HG03097 (cell line): ENCODE measurements around the gene TDO2.
"Not testable (repeated sequence)": the region's sequence is repeated elsewhere in the genome, so short reads cannot be mapped to it uniquely, and the experiment has no call there.

Source experiments
- ATAC-seq: cut with Tn5 transposase; IDR thresholded peaks from one replicate; pipeline ENCODE4 v1.9.1; 2021; ENCODE audit not compliant: unreplicated experiment, low FRiP score

Gene TDO2

DNA sequence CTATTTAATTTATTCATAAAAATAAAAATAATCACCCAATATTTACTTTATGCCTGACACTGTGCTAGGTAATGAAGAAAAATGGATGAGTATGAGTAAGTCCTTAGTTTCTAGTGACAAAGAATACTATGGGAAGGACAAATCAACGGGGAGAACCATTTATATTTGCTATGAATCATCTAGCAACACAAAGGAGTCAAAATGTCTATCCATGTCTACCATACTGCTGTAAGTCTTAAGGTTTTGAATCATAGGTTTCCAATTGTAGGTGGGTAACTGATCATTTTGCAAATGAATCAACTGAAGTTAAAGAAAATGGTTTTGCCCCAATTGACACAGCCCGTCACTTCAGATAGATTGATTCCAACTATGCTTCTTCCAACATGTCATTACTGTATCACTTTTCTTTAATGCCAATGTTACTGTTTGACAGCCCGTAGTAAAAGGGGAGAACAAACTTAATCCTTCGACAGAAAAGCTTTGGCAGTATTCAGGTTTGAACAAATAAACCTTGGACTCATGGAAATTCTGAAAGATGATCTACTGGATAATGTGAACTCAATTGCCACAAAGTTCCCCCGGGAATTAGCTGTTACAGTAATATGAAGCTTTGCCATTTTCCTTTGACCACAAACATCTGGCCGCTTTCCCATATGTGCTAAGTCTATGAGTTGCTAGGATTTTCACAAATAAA lies 3.2 kb downstream of the TDO2 start:
- ATAC-seq: no peak

DNA sequence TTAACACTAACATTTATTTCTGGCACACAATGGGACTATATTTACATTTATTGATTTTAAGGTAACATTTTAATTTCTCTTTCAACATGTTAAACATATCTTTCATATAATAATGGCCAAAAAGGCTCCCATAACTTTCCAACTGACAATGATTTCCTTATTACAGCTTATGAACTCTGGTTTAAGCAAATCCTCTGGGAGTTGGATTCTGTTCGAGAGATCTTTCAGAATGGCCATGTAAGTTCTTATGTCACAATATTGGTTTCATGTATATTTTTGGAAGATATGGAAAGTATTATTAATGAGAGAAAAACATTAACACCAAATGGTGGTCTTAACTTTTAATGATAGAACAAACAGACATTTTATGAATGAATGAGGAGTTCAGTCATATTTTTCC lies 4.1 kb downstream of the TDO2 start:
- no peak for ATAC-seq

DNA sequence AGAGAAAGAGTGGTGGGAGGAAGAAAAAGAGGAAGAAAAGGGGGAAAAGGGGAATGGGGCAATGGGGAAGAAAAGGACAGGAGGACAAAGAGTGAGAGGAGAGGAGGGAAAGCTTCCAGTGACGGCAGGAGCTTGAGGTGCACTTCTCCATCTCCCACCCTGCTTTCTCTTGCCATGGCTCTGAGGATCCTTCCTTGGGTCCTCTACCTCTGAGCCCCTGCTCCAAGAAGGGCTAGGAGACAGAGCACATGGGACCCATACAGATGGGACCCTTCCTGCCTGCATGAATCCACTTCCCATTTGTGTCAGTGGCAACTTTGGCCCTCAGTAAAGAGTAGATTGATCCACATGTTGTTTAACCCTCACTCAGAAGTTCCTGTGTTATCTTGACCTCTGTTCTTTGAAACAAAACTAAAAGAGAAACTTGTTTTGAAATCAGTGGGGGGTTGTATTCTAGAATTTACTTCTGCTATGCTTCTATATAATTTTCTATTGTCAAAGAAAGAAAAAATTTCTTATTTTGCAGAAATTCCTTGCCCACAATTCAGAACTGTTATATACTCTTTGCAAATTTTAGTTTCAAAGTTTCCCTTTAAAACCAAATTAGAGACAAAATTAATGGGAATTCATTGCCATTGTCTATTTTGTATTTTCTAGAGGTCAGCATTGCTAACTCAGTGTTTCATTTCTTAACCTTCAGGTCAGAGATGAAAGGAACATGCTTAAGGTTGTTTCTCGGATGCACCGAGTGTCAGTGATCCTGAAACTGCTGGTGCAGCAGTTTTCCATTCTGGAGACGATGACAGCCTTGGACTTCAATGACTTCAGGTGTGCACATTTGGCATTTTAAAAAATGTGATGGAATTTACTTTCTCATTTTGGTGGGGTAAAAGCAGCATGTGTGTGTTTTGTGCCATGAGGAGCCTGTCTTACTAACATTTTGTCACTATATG lies 5.0 kb downstream of the TDO2 start:
- ATAC-seq: no peak

DNA sequence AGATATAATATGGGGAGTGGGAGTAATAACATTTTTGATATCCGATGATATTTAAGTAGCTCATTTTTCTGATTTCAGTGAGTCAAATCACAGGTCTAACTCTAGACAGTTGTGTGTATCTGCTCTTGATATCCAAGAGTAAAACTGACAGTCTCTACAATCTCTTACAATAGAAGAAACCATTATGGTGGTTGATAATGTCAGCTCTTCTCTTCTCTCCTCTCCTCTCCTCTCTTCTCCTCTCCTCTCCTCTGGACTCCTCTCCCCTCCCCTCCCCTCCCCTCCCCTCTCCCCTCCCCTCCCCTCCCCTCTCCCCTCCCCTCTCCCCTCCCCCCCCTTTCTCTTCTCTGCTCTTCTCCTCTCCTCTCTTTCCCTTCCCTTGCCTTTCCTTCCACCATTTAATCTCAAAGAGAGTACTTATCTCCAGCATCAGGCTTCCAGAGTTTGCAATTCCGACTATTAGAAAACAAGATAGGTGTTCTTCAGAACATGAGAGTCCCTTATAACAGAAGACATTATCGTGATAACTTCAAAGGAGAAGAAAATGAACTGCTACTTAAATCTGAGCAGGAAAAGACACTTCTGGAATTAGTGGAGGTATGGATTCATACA lies 6.2 kb downstream of the TDO2 start:
- ATAC-seq: no peak

DNA sequence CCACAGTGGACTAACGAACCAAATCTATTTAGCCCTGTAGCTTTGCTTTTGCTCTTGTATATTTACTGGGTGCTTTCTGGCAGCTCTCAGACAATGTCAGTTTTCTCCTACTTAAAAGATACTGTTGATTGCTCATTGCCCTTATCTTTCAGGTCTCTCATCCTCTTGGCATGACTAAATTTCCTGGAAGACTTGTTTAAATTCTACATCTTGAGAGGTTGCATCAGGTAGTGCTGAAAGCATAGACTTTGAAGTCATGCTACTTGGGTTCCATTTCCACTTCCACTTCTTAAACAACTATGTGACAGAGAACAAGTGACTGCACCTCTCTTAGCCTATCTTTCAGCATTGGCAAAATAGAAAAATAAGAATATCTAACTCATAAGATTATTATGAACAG lies 8.4 kb downstream of the TDO2 start:
- ATAC-seq: no peak

DNA sequence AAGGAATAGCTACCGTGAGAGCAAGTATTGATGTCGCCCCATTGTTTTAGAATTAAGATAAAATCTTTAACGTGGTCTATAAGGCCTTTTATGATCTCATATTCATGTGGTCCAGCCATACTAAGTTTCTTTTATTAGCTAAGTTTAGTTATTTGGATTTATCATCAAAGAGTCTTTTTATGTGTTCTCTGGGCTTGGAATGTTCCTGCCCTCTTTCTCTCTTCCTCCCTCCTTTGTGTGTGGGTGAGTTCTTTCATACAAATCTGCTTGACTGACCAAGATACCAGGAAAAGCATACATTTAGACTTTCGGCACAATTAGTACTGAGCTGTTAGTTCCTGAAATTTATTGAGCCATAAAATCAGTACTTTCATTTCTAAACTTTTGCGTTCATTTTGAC lies 11.3 kb downstream of the TDO2 start:
- ATAC-seq: no peak

DNA sequence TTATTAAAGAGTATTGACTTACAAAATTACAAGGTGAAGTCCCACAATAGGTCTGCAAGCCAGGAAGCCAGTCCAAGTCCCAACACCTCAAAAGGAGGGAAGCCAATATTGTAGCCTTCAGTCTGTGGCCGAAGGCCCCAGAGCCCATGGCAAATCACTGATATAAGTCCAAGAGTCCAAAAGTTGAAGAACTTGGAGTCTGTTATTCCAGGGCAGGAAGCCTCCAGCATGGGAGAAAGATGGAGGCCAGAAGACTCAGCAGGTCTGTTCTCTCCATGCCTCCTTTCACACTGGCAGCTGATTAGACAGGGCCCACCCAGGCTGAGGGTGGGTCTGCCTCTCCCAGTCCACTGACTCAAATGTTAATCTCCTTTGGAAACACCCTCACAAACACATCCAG lies 18.1 kb downstream of the TDO2 start:
- no peak for ATAC-seq

DNA sequence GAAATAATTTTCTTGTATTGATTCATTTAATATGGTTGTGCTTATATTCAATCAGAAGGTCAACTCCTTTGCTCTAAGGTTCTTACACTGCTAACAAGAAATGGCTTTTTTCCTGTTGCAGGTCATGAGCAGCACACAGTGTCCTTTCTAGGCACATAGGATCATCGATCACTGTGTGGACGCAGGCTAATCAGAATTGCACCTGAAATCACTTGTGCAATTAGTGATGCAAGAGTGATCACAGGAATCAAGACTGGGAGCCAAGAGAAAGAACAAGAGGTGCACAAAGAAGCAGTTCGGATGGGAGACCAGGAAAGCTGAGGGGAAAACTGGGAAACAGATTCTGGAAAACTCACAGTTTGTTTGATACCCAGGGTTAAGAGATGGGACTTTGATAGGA lies 21.1 kb downstream of the TDO2 start:
- ATAC-seq: no peak

DNA sequence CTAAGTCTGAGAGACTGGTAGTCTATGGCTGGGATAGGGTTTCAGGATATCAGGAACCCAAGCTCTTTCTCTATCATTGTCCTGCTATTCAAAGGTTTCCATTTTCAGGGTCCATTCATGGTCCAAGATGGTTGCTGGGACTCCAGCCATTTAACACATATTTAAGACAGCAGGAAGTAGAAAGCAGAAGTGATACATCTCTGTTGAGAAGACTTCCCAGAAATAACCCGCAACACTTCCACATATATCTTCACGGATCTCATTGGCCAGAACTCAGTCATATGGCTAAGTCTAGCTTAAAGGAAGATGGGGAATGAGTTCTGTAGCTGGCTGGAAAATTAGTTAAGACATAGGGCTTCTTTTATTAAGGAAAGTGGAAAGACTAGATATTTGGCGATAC lies 26.3 kb downstream of the TDO2 start:
- no peak for ATAC-seq

DNA sequence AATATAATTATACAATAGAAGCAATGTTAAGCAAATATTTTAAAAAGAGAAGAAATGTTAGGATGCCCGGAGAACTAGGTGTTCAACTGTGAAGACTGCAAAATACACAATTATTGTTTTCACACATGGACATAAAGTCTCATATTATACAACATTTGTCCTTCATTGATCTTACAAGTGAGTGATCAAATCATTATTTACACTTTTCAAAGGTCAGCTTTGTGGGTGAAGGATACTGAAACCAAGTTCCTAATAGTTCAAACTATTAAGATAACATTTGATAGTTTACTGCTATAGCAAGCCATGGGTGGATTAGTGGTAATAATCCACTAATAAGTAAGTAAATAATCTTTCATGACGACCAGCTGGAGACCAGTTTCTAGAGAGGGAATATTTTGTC lies 26.8 kb downstream of the TDO2 start:
- no peak for ATAC-seq

DNA sequence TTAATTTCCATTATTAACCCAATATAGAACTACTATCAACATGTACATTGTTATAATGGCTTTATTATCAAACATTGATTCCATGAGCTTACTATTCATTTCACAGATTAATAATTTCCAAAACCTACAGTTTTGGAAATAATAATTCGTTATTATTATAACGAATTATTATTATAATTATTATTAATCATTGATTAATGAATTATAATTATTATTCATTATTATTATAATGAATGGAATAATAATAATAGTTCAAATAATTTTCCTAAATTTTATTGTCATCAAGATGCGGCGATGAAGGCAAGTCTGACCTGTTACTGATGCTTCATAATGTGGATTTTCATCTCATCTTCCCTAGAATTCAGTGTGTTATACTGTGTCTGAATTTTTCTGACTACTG lies 28.1 kb downstream of the TDO2 start:
- ATAC-seq: no peak

DNA sequence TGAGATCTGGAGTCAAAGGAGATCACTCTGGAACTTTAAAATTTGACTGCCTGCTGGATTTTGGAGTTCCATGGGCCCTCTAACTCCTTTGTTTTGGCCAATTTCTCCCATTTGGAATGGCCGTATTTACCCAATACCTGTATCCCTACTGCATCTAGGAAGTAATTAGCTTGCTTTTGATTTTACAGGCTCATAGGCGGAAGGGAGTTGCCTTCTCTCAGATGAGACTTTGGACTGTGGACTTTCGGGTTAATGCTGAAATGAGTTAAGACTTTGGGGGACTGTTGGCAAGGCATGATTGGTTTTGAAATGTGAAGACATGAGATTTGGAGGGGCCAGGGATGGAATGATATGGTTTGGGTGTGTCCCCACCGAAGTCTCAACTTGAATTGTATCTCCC lies 31.1 kb downstream of the TDO2 start:
- ATAC-seq: not testable (repeated sequence)

DNA sequence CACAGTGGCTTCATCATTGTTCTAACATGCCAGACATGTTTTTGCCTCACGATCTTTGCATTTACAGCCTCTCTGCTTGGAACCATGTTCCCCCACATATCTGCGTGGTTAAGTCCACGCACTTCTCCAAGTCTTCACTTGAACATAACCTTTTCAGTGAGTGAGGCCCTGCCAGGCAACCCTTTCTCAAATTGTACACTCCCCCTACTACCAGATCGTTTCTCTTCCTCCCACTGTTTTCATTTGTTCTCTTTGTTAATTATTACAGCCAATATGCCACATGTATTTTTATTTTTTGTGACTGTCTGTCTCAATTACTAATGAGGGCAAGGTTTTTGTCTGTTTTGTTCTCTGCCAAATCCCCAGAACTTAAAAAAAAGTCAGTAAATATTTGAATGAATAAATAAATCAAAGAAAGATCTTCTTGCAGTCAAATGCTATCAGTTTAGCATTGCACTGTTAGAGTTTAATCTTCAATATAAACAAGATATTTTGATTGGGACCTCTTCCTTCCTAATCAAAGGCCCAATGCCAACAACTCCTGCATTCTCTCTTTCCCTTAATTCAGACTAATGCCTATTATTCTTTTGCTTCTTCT lies 32.0 kb downstream of the TDO2 start:
- ATAC-seq: no peak

DNA sequence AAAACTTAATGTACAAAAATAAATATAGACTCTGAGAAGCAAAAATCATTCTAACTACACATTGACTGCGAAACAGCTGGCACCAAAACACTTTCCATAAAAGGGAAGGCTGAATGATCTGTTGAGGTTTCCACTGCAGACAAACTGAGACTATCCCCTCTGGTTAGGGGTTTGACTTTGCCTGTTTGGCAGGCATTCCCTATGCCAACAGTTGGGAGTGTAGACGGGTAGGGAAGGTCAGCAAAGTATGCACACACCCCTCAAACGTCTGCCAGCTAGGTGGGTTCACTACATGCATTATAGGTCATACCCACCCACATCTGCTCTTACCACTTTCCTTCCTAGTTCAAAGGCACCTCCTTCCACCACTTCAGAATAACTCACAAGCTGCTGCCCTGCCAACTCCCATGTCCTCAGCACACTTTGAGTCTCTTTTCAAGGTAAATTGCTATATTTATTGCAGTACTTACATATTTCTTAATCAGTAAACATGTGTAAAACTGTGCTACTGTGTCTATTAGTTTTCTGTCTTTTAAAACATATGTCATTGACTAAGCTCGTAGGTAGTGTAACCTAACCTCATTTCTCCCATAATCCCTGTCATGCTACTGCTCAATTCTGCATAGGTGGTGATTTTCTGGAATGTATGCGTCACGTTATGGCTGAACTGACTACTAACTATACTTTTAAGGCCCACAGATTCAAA lies 37.7 kb downstream of the TDO2 start:
- ATAC-seq: no peak

DNA sequence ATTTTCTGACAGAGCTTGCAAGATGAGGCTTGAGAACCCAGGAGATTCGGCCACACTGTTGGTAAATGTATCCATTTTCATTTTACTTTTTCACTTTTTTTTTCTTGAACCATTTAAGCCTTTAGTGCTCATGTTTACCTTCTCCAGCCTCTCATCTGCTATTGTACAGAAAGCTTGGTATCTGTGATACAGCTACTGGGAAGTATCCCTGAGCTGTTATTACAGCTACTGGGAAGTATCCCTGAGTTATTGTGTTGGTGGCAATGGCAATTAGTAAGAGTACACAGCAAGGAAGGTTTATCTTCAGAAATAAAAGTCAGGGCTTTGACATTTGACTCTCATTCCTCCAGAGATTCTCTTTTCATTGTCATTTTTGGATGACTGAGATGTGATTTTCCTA lies 38.3 kb downstream of the TDO2 start:
- ATAC-seq: no peak

DNA sequence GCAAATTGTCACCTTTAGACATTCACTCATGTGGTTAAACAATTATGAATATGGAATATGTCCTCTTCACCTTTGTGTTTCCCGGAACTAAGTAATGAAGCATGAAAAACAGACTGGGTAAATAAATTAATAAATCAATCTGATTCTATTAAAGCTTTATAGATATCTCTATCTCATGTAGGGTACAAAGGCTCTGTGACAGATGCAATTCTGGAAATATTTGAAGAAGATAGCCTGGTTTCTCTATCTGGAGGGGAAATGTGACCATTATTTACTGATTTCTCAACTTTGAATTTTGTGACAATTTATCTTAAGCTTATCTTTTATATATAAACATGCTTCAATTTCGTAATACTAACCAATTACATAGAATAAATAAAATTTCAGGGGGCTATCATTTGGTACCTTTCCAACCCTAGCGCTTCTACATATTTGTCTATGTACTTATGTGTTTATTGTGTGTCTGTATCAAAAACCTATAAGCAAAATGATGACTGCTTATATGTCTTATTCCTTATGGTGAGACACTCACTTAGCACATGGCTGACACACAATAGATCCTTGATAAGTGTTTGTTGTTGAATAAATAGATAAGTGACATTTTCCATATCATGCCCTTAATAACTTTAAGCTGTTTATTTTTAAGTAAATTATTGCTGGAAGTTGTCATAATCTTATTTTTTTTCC lies 40.3 kb downstream of the TDO2 start:
- ATAC-seq: no peak

DNA sequence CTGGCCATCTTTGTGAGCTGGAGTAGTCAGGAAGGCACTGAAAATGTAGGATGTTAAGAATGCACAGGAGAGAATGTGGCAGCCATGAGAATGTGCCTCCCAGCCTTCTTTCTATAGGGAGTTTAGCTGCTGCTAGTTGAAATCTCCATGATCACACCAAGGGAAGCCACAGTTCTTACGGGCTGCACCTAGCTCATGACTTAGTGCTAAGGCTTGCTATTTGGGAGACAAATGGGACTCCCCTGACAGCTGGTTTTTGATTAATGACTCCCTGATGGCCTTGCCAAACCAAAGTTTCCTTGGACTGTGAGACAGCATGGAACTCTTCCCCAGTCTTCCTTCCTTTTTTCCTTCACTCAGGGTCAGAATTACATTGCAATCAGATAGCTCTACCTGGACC lies 41.0 kb downstream of the TDO2 start:
- no peak for ATAC-seq

DNA sequence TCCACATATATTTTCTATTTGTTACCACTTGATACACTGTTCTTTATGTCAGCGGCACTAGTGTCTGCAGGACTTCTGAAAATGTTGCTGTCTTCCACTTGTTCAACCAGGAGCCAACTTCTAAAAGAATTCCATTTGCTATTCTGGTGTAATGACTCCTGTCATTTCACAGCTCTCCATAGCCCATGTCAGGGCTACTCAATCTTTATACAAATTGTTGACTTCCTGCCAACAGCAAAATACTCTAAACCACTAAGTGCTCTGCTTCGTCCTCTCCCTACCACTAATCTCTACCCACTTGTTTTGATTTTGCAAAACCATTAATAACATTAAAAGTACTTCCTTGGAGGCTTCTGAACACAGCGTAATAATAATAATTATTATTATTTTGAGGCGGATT lies 43.0 kb downstream of the TDO2 start:
- ATAC-seq: no peak

DNA sequence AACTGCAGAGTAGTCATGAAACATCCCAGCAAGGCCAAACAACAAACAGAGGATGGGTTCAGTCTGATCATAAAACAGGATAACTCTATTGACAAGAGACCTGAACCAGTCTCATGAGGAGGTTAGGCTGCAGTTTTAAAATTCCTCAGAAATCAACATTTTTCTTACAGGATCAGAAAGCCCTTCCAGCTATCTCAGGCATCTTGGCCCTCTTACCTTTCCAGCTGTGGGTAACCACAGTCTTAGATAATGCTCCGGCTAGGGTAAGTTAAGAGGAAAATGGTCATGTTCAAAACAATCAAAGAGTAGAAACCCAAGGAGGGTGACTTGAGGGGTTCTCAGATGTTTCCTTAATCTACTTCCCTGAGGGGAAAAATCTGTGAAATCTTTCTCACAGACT lies 45.0 kb downstream of the TDO2 start:
- no peak for ATAC-seq

DNA sequence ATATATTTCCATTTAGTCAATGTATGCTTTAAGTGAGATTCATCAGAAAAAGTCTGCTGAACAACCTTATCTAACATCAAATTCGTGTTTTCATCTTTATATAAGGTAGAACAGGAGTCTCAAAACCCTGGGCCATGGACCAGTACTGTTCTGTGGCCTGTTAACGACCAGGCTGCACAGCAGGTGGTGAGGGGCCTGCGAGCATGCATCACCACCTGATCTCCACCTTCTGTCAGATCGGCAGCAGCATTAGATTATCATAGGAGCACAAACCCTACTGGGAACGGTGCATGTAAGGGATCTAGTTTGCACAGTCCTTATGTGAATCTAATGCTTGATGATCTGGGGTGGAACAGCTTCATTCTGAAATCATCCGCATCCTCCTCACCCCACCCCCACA lies 47.0 kb downstream of the TDO2 start:
- no peak for ATAC-seq
